Gastroesophageal sphincter (tissue), 3 donors: ENCODE measurements around the gene TMPRSS15.

Experiments used
- POLR2A ChIP-seq, 2 donors: fragments of 450-650 bp; IDR thresholded peaks; one replicate each; pipeline ENCODE4 v1.6.1; 2017; ENCODE audit warnings: antibody characterized with exemption in 2 of 2, mild to moderate bottlenecking in 2 of 2, moderate library complexity in 1 of 2
- TF ChIP-seq, protein P1 (sequence below), 4 experiments: fragments of 200-600 bp in 2 of 4; fragments of 450-650 bp in 2 of 4; sonication (generic) in 1 of 4; IDR thresholded peaks; one replicate each; pipeline ENCODE4 v1.5.1; 2017 to 2019; ENCODE audit warnings: antibody characterized with exemption in 4 of 4, mild to moderate bottlenecking in 2 of 4, moderate library complexity in 2 of 4

DNA sequence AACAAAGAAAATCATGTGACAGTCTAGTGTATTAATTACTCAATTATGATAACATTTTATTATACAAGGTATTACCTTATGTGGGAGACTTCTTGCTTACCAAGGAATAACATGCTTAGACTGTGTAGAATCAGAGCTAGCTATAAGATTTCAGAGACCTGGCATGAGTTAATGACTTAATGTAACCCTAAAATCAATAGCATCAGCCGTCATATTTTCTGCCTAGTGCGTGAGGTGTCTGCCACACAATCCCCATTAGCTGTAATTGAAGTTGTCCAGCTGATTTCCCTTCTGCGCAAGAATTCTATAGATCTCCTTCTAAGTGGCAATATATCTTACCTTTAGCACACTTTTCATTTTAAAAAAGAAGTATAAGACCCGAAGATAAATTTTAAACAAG, 130.2 kb downstream of the TMPRSS15 start:
- TF ChIP-seq, protein P1, sequence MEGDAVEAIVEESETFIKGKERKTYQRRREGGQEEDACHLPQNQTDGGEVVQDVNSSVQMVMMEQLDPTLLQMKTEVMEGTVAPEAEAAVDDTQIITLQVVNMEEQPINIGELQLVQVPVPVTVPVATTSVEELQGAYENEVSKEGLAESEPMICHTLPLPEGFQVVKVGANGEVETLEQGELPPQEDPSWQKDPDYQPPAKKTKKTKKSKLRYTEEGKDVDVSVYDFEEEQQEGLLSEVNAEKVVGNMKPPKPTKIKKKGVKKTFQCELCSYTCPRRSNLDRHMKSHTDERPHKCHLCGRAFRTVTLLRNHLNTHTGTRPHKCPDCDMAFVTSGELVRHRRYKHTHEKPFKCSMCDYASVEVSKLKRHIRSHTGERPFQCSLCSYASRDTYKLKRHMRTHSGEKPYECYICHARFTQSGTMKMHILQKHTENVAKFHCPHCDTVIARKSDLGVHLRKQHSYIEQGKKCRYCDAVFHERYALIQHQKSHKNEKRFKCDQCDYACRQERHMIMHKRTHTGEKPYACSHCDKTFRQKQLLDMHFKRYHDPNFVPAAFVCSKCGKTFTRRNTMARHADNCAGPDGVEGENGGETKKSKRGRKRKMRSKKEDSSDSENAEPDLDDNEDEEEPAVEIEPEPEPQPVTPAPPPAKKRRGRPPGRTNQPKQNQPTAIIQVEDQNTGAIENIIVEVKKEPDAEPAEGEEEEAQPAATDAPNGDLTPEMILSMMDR (IDR thresholded peaks at IDR 0.05) = no peak
- TF ChIP-seq POLR2A (IDR thresholded peaks at IDR 0.05) = no peak
